Measurements from ENCODE around the gene CDH23.

GRCh38 chr10:71719042-71719441 lies 322.3 kb downstream of the CDH23 start:
- TF ChIP-seq CTCF (conservative IDR thresholded peaks at IDR 0.05 in 1 of 2, IDR thresholded peaks at IDR 0.05 in 1 of 2; ENCODE audit: low read depth in 1 of 2, low read length in 2 of 2), result no peak
- TF ChIP-seq EZH2 (IDR thresholded peaks at IDR 0.05; ENCODE audit: low read length, missing control alignments), result no peak

Data from fibroblast of lung (primary cell).